Type B pancreatic cell (in vitro differentiated cells): Measurements from ENCODE around the gene ERCC2. TPM values are rescaled to one million over a fixed set of nuclear protein-coding genes. Genes with fewer than 3 reads are reported as not detected.

Source experiments
- DNase-seq: peaks from one replicate; pipeline ENCODE4 v3.0.0; 2021; ENCODE audit warnings: mixed read lengths; ENCODE audit not compliant: unreplicated experiment; ENCODE audit errors: extremely low spot score
- H3K27ac Mint-ChIP-seq: 2 replicates; pipeline ENCODE4 v1.8.0; 2021; ENCODE audit warnings: mild to moderate bottlenecking, mixed read lengths
- H3K27me3 Mint-ChIP-seq: 2 replicates; pipeline ENCODE4 v1.8.0; 2021; ENCODE audit warnings: mixed read lengths
- H3K36me3 Mint-ChIP-seq: 2 replicates; pipeline ENCODE4 v1.8.0; 2021; ENCODE audit warnings: mixed read lengths
- H3K4me1 Mint-ChIP-seq: one replicate; pipeline ENCODE4 v1.8.0; 2021; ENCODE audit warnings: mixed read lengths; ENCODE audit not compliant: unreplicated experiment
- H3K4me3 Mint-ChIP-seq: 2 replicates; pipeline ENCODE4 v1.8.0; 2021; ENCODE audit warnings: mild to moderate bottlenecking, mixed read lengths
- H3K9me3 Mint-ChIP-seq: 2 replicates; pipeline ENCODE4 v1.8.0; 2021; ENCODE audit warnings: mixed read lengths
- long read RNA-seq: library from polyadenylated mRNA; unstranded; transcript quantifications from one replicate; pipeline ENCODE4 v2.0.0, GENCODE V29; 2020
- total RNA-seq: library from RNA; stranded (reverse); gene quantifications from 2 replicates; pipeline ENCODE4 v1.2.1, GENCODE V29; 2021; ENCODE audit warnings: low replicate concordance
- TF ChIP-seq, protein P1 (sequence below): fragments of 200-600 bp; sonication (generic); conservative IDR thresholded peaks from 2 replicates; pipeline ENCODE4 v1.5.0; 2021; ENCODE audit warnings: antibody characterized with exemption, mild to moderate bottlenecking

ERCC2 gene
- total RNA-seq, result 26.9 and 55.8 TPM in 2 replicates
- long read RNA-seq, full-length matches to known transcripts, result 19 of 24 reads
- long read RNA-seq, partial matches to known transcripts, result 2 of 24 reads
- long read RNA-seq, other reads (novel, unspliced or antisense), result 3 of 24 reads

DNA sequence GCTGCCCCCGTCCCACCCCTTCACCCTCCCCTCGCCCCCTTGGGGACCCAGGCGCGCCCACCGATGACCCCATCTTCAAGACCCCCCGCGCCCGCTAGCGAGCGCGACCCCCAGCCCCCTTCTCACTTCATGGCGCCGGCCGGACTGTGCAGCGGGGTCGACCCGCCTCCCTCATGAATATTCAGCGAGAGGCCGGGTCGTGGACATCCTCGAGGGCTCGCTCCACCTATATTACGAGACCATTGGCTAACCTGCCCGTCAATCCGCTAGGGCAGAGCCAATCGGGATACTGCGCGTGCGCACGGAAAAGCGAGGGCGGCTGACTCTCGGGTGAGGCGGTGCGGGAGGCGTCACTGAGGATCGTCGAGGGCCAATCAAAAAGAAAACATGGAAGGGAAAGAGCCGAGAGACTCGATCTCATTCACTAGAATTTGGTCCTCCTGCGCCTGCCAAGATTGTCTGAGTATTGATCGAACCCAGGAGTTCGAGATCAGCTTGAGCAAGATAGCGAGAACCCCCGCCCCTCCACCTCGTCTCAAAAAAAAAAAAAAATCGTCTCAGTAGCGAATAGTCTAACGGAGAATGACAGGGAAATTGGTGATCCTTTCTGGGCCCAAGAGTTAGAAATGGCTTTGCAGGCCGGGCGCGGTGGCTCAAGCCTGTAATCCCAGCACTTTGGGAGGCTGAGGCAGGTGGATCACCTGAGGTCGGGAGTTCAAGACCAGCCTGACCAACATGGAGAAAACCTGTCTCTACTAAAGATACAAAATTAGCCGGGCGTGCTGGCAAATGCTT lies at the start of gene ERCC2:
ERCC2 (minus strand) TSS at position 164 of the 795 bp plus-strand sequence; CDS start at position 131, 33 bp downstream.
- peak within 1 kb of the TSS; percentile 95 for H3K27ac Mint-ChIP-seq
- peak; percentile 100 for DNase-seq
- H3K27me3 Mint-ChIP-seq, result no peaks in the 10 kb centered on the region
- H3K4me1 Mint-ChIP-seq, result peaks cover 8% of the 10 kb centered on the region
- peak within 1 kb of the TSS; percentile 97 for H3K4me3 Mint-ChIP-seq
- H3K9me3 Mint-ChIP-seq, result no peaks in the 10 kb centered on the region
- no peaks in the 10 kb centered on the region for H3K36me3 Mint-ChIP-seq
- TF ChIP-seq, protein P1, sequence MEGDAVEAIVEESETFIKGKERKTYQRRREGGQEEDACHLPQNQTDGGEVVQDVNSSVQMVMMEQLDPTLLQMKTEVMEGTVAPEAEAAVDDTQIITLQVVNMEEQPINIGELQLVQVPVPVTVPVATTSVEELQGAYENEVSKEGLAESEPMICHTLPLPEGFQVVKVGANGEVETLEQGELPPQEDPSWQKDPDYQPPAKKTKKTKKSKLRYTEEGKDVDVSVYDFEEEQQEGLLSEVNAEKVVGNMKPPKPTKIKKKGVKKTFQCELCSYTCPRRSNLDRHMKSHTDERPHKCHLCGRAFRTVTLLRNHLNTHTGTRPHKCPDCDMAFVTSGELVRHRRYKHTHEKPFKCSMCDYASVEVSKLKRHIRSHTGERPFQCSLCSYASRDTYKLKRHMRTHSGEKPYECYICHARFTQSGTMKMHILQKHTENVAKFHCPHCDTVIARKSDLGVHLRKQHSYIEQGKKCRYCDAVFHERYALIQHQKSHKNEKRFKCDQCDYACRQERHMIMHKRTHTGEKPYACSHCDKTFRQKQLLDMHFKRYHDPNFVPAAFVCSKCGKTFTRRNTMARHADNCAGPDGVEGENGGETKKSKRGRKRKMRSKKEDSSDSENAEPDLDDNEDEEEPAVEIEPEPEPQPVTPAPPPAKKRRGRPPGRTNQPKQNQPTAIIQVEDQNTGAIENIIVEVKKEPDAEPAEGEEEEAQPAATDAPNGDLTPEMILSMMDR, result no peak

DNA sequence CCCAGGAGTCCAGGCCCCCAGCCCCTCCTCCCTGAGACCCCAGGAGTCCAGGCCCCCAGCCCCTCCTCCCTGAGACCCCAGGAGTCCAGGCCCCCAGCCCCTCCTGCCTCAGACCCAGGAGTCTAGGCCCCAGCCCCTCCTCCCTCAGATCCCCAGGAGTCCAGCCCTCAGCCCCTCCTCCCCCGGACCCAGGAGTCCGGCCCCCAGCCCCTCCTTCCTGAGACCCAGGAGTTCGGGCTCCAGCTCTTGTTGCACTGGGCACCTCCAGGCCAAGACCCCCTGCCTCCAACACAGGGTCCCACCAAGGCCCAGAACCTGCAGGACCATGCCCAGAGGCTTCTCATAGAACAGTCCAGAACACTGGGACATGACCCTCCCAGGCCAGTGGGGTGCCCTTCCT lies 49.5 kb upstream of the ERCC2 start:
- Mint-ChIP-seq H3K4me3 (no peak overlapping the region), H3K9me3 (no peaks in the 10 kb centered on the region)
- TF ChIP-seq, protein P1, result no peak

DNA sequence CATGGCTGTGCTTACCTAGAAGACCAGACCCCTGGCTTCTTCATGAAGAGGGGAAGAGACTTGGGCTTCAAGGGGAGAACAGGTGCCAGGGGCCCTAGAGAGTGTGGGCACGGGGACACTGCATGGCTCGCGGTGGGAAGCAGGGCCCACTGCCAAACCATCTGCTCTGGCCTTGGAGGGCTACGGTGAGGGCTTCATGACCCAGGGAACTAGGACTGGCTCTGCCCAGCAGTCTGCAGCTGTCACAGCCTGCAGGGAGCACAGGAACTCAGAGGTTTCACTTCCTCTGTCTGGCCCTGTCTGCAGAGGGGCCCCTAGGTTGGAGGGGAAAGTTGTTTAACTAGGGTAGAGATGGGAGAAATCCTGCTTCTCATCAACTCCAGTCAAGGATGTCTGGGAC lies 49.0 kb upstream of the ERCC2 start:
- TF ChIP-seq, protein P1, result no peak
- Mint-ChIP-seq H3K36me3 (no peaks in the 10 kb centered on the region), H3K9me3 (no peaks in the 10 kb centered on the region), H3K27ac (no peak overlapping the region), H3K4me1 (peaks cover 19% of the 10 kb centered on the region), H3K4me3 (no peak overlapping the region), H3K27me3 (no peaks in the 10 kb centered on the region)
- no peak for DNase-seq

More for the DNA sequence above, 49.5 kb upstream of the ERCC2 start:
- DNase-seq, result no peak
- Mint-ChIP-seq H3K36me3 (no peaks in the 10 kb centered on the region), H3K4me1 (peaks cover 19% of the 10 kb centered on the region), H3K27me3 (no peaks in the 10 kb centered on the region), H3K27ac (no peak overlapping the region)

DNA sequence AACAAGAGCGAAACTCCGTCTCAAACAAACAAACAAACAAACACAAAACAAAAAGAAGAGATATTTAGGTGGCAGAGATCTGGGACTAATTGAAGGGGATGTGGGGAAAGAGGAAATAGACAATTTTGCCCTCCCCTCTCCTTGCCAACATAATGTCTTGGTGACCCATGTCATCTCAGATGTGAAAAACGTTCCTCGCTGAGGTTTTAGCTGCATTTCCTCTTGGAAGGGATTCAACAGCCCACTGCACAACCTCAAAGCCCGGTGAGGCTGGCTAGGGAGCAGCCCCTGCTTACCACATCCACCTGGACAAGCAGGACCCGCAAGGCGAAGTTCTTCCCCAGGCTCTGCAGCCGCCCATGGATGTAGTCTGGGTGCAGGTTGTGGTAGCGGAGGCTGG lies 48.4 kb upstream of the ERCC2 start:
- Mint-ChIP-seq H3K9me3 (no peaks in the 10 kb centered on the region), H3K27ac (no peak overlapping the region), H3K4me3 (no peak overlapping the region), H3K27me3 (no peaks in the 10 kb centered on the region), H3K4me1 (peaks cover 17% of the 10 kb centered on the region), H3K36me3 (no peaks in the 10 kb centered on the region)
- TF ChIP-seq, protein P1, result no peak
- no peak for DNase-seq

DNA sequence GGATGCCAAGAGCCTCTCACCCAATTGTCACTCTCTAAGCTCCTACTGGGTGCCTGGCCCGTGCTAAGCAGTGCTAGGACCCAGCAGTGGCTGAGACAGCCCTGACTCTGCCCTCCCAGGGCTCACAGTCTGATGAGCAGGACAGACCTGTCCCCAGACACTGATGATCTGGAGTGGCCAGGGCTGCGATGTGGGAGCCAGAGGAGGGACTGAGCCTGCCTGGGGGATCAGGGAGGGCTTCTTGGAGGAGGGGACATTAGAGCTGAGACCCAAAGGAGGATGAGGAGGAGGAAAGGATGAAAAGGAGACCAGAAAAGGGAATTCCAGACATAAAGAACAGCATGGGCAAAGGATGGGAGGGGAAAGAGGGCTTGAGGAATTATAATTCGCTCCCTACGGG lies 46.8 kb upstream of the ERCC2 start:
- Mint-ChIP-seq H3K4me1 (peaks cover 3% of the 10 kb centered on the region), H3K9me3 (no peaks in the 10 kb centered on the region), H3K27me3 (no peaks in the 10 kb centered on the region), H3K36me3 (peaks cover 8% of the 10 kb centered on the region), H3K4me3 (no peak overlapping the region), H3K27ac (no peak overlapping the region)
- TF ChIP-seq, protein P1, result no peak
- DNase-seq, result no peak
